Activated T-helper 1 cell treated with anti-CD3 and anti-CD28 coated beads, Interleukin-12 subunit alpha, Interleukin-12 subunit beta, Interleukin-2, Interleukin-4 antibody, amounts not matched to agents 30 ng/mL and 10 ng/mL and 1 ng/mL, durations not matched to agents 14 hours and 24 hours and 36 hours (primary cell): Measurements from ENCODE around the gene CNTNAP1. TPM values are rescaled to one million over a fixed set of nuclear protein-coding genes. Genes with fewer than 3 reads are reported as not detected.

Experiments used
- DNase-seq: peaks from one replicate; pipeline ENCODE4 v3.0.0; 2021; ENCODE audit warnings: low spot score
- H3K27ac Mint-ChIP-seq: one replicate; pipeline ENCODE4 v1.8.0; 2021; ENCODE audit warnings: mild to moderate bottlenecking, mixed read lengths
- H3K27me3 Mint-ChIP-seq: one replicate; pipeline ENCODE4 v1.8.0; 2022; ENCODE audit warnings: mild to moderate bottlenecking, moderate library complexity, mixed read lengths; ENCODE audit not compliant: insufficient read depth
- H3K36me3 Mint-ChIP-seq: one replicate; pipeline ENCODE4 v1.8.0; 2021; ENCODE audit warnings: low read depth, mixed read lengths
- H3K4me1 Mint-ChIP-seq: one replicate; pipeline ENCODE4 v1.8.0; 2021; ENCODE audit warnings: low read depth, mixed read lengths
- H3K4me3 Mint-ChIP-seq: one replicate; pipeline ENCODE4 v1.8.0; 2021; ENCODE audit warnings: mild to moderate bottlenecking, moderate library complexity, mixed read lengths
- H3K9me3 Mint-ChIP-seq: one replicate; pipeline ENCODE4 v1.8.0; 2021; ENCODE audit warnings: mixed read lengths
- intact Hi-C: fragments of 100-400 bp; cut with micrococcal nuclease; formaldehyde crosslinking; loops from one replicate; pipeline ENCODE4 v1.15.1; 2024
- total RNA-seq: library from RNA; stranded (reverse); gene quantifications from 2 replicates; pipeline ENCODE4 v1.2.3, GENCODE V29; 2022

CNTNAP1 gene
- total RNA-seq: 1.8 and 2.2 TPM in 2 replicates

DNA sequence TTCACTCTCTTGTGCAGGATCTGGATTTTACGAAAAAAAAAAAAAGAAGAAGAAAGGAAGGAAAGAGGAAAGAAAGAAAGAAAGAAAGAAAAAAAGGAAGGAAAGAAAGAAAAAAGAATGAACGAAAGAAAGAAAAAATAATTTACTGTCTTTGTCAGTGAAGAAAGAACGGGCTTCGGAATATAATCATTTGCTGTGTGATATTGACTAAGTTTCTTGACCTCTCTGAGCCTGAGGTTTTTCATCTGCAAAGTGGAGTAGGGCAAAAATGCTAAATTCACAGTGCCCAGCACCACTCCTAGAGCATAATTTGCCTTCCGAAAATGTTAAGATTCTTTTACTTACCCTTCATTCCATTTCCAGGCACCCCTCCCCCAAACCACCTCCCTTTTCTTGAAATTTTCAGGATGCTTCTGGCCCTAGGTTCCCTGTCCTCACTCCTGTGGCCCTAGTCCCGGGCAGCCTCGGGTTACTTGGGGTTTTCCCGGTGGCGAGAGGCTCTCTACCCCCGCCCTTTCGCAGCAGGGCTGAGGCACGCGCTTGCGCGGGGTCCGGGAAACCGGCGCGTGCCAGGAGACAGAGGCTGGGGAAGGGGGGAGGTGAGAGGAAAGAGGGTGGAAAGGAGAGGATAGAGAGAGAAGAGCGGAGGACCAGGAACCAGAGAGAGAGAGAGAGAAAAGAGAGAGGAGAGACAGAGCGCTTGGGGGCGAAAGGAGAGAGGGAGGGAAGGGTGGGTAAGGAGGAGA lies at the start of gene CNTNAP1:
CNTNAP1 (plus strand) TSS at position 556 of the 746 bp plus-strand sequence. CDS start 299 bp downstream, outside the sequence.
- intact Hi-C loops: no loop called here
- H3K4me1 Mint-ChIP-seq: peaks cover 51% of the 10 kb centered on the region
- H3K36me3 Mint-ChIP-seq: peaks cover 3% of the 10 kb centered on the region
- peak within 1 kb of the TSS; percentile 63 for H3K27ac Mint-ChIP-seq
- H3K27me3 Mint-ChIP-seq: peaks cover 35% of the 10 kb centered on the region
- no peaks in the 10 kb centered on the region for H3K9me3 Mint-ChIP-seq
- no peak for DNase-seq
- H3K4me3 Mint-ChIP-seq: peak within 1 kb of the TSS; percentile 75

- intact Hi-C loops: no loop called here
- H3K4me3 Mint-ChIP-seq: no peak overlapping the region
- H3K4me1 Mint-ChIP-seq: no peaks in the 10 kb centered on the region
- peaks cover 5% of the 10 kb centered on the region for H3K27me3 Mint-ChIP-seq
- H3K36me3 Mint-ChIP-seq: no peaks in the 10 kb centered on the region
- H3K9me3 Mint-ChIP-seq: no peaks in the 10 kb centered on the region
- DNase-seq: no peak
- H3K27ac Mint-ChIP-seq: no peak overlapping the region
Measured at GRCh38 chr17:42632949-42633444, 49.3 kb upstream of the CNTNAP1 start.

DNA sequence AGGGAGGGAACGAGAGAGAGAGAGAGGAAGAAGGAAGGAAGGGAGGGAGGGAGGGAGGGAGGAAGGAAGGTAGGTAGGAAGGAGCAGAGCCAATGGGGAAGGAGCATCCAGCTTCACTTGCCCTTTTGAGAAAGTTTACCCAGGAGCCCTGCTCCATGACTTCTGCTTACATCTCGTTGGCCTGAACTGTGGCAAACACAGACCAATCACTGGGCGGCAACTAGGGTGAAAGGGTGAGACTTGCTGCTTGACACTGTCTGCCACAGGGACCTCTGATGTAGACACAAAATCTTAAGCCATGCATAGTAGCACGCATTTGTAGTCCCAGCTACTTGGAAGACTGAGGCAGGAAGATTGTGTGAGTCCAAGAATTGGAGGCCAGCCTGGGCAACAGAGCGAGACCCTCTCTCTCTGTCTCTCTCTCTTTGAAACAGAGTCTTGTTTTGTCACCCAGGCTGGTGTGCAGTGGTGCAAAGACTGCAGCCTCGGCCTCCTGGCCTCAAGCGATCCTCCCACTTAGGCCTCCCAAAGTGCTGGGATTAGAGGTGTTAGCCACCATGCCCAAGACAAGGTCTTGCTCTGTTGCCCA lies 42.7 kb upstream of the CNTNAP1 start:
- intact Hi-C loops: no loop called here
- no peak overlapping the region for H3K4me3 Mint-ChIP-seq
- no peaks in the 10 kb centered on the region for H3K9me3 Mint-ChIP-seq
- no peak overlapping the region for H3K27ac Mint-ChIP-seq
- no peak for DNase-seq
- no peaks in the 10 kb centered on the region for H3K4me1 Mint-ChIP-seq
- peaks cover 18% of the 10 kb centered on the region for H3K27me3 Mint-ChIP-seq
- H3K36me3 Mint-ChIP-seq: no peaks in the 10 kb centered on the region

DNA sequence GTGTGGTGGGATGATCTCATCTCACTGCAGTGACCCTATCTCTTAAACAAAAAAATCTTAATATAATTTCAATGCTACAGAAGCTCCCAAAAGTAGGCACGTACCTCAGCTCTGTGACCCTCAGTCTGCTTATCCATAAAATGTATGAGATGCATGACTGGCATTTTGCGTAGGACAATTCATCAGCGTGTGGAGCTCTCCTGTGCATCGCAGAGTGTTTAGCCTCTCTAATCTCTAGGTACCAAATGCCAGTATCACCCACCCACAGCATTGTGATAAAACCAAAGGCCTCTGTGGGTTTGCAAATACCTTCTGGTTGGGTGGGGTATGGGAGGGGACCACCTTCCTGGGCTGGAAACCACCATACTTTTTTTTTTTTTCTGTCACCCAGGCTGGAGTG lies 42.2 kb upstream of the CNTNAP1 start:
- no peaks in the 10 kb centered on the region for H3K4me1 Mint-ChIP-seq
- H3K27me3 Mint-ChIP-seq: peaks cover 18% of the 10 kb centered on the region
- H3K4me3 Mint-ChIP-seq: no peak overlapping the region
- H3K9me3 Mint-ChIP-seq: no peaks in the 10 kb centered on the region
- no peaks in the 10 kb centered on the region for H3K36me3 Mint-ChIP-seq
- H3K27ac Mint-ChIP-seq: no peak overlapping the region
- no peak for DNase-seq
- intact Hi-C loops: no loop called here

DNA sequence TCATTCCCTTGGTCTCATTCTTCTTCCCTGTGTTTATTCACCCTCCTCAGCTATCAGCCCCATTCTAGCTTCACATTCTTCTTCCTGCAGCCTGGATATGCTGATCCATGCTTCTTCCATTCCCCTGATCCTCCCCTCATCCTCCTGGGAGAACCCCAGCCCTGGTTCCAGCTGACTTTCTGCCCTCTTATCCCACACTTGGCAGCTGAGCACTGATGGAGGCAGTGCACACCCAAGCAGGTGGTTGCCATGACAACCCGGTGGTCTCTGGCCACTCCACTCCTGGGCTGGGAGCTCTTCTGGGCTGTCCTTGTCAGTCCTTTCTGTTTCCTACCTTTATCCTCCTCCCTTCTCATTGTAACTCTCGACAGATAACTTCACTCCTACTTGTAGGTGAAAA lies 40.0 kb upstream of the CNTNAP1 start:
- Mint-ChIP-seq H3K4me1 (no peaks in the 10 kb centered on the region), H3K27me3 (peaks cover 17% of the 10 kb centered on the region)

DNA sequence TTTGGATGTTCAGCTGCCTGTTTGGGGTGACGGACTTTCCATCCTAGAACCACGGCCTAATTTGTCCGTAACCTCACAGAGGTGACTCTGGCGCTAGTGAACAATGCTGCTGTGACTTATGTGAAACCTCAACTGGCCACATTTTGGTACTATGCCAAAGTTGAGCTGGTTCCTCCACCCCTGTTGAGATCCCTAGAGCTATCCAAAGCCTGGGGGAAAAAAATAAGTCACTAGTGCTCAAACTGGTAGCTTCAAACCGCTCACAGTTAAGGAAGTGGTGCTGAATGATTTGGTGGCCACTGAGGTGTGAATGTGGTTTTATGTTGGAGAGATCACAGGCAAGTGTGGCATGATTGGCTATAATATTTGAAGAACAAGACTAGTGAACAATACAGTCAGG lies 34.6 kb upstream of the CNTNAP1 start:
- H3K9me3 Mint-ChIP-seq: no peaks in the 10 kb centered on the region
- peaks cover 9% of the 10 kb centered on the region for H3K27me3 Mint-ChIP-seq
- no peaks in the 10 kb centered on the region for H3K36me3 Mint-ChIP-seq
- intact Hi-C loops: no loop called here
- no peak overlapping the region for H3K4me3 Mint-ChIP-seq
- DNase-seq: no peak
- no peak overlapping the region for H3K27ac Mint-ChIP-seq
- H3K4me1 Mint-ChIP-seq: no peaks in the 10 kb centered on the region

More for the DNA sequence above, 40.0 kb upstream of the CNTNAP1 start:
- no peak for DNase-seq
- Mint-ChIP-seq H3K27ac (no peak overlapping the region), H3K36me3 (no peaks in the 10 kb centered on the region), H3K4me3 (no peak overlapping the region), H3K9me3 (no peaks in the 10 kb centered on the region)
- intact Hi-C loops: no loop called here

- H3K9me3 Mint-ChIP-seq: no peaks in the 10 kb centered on the region
- peaks cover 19% of the 10 kb centered on the region for H3K27me3 Mint-ChIP-seq
- H3K36me3 Mint-ChIP-seq: no peaks in the 10 kb centered on the region
Measured at GRCh38 chr17:42651392-42651791, 30.9 kb upstream of the CNTNAP1 start.

GRCh38 chr17:42653179-42654124 lies 28.9 kb upstream of the CNTNAP1 start:
- DNase-seq: no peak
- Mint-ChIP-seq H3K9me3 (no peaks in the 10 kb centered on the region), H3K4me3 (no peak overlapping the region), H3K36me3 (no peaks in the 10 kb centered on the region), H3K27me3 (peaks cover 12% of the 10 kb centered on the region), H3K4me1 (peaks cover 18% of the 10 kb centered on the region), H3K27ac (no peak overlapping the region)
- intact Hi-C loops: no loop called here

More at GRCh38 chr17:42651392-42651791, 30.9 kb upstream of the CNTNAP1 start:
- Mint-ChIP-seq H3K27ac (no peak overlapping the region), H3K4me1 (peaks cover 11% of the 10 kb centered on the region), H3K4me3 (no peak overlapping the region)
- no peak for DNase-seq
- intact Hi-C loops: no loop called here

DNA sequence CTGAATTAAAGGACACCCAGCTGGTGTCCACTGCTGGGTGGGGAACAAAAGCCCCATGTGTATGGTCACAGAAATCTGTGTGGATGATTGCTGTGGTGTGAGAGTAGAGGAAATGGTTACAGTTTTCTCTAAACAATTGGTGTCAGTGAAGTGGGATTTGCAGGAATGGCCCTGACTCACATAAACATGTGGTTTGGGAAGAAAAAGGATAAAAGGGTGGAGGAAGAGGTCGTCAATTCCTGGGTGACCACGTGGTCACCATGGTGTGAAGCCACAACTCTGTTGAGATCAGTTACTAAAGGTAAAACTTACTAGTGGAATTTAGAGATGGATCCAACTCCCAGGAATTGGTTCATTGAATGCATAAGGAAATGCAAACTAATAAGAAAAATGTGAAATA lies 26.8 kb upstream of the CNTNAP1 start:
- Mint-ChIP-seq H3K27ac (no peak overlapping the region), H3K9me3 (no peaks in the 10 kb centered on the region), H3K36me3 (no peaks in the 10 kb centered on the region), H3K4me1 (peaks cover 24% of the 10 kb centered on the region), H3K27me3 (peaks cover 13% of the 10 kb centered on the region), H3K4me3 (no peak overlapping the region)
- intact Hi-C loops: no loop called here
- no peak for DNase-seq

DNA sequence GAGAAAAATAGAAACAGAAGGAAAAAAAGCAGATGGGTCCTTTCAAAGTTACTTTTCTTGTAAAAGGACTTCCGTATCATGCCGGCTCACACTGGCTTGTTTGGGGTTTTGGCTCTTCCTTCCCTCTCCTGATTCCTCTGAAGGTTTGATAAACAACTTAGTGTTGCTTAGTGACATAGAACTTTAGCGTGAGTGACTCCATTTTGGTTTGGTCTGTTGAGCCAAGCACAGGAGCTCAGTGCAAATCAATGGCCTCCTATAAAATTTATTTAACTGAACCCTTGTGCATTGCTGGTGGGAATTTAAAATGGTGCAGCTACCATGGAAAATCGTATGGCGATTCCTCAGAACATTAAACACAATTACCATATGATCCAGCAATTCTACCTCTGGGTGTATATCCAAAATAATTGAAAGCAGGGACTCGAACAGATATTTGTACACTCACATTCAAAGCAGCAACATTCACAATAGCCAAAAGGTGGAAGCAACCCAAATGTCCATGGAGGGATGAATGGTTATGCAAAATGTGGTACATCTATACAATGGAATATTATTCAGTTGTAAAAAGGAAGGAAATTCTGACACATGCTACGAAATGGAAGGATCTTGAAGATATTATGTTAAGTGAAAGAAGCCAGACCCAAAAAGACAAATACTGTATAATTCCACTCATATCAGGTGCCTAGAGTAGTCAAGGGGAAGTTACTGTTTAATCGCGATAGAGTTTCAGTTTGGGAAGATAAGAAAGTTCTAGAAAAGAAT lies 24.3 kb upstream of the CNTNAP1 start:
- intact Hi-C loops: loop anchor here (2.0 kb wide), 1 partner anchor 21 kb away; no protein-coding TSS in a partner anchor
- peaks cover 13% of the 10 kb centered on the region for H3K27me3 Mint-ChIP-seq
- peaks cover 26% of the 10 kb centered on the region for H3K4me1 Mint-ChIP-seq
- DNase-seq: no peak
- H3K9me3 Mint-ChIP-seq: no peaks in the 10 kb centered on the region
- H3K36me3 Mint-ChIP-seq: peaks cover 3% of the 10 kb centered on the region
- H3K4me3 Mint-ChIP-seq: peak overlapping the region; percentile 86
- H3K27ac Mint-ChIP-seq: no peak overlapping the region

DNA sequence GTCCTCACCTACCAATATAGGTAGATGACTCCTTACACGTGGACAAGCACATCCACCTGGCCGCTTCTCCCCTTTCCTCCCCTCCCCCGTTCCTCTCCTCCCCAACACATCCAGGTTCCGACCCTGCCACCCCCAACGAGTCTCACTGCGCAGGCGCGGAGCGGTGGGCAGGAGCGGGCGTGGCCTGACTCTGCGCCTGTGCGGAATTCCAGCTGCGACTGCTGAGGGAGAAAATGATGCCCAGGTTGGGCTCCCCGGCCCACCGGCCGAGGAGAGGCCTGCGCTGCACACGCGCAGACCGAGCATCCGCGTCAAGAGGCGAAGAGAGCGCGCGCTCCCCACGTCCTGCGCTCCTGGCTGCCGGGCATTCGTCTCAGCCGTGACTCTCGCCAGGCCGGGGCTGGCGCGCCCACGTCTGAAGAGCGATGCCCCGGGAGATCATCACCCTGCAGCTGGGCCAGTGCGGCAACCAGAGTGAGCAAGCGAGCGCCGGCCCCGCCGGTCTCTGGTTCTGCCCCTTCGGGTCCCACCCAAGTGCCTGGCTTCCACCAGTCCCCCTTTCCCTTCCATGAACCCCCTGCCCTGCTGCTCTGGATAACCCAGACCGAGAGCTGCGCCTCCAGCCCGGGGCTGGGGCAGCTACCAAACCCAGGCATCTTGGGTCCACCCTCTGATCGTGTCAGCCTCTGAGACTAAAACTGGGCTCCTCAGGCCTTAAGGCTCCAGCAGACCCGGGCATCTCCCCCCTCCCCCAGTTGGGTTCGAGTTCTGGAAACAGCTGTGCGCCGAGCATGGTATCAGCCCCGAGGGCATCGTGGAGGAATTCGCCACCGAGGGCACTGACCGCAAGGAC lies 23.0 kb upstream of the CNTNAP1 start, which contains the start of gene TUBG2:
TUBG2 (plus strand) TSS at position 206 of the 853 bp plus-strand sequence; CDS start at position 426, 220 bp downstream.
- intact Hi-C loops: loop anchor here (1.0 to 2.0 kb wide), 2 partner anchors 19 to 50 kb away; partner anchors contain the start of genes RETREG3 and TUBG1
- peaks cover 3% of the 10 kb centered on the region for H3K36me3 Mint-ChIP-seq
- peaks cover 26% of the 10 kb centered on the region for H3K4me1 Mint-ChIP-seq
- H3K4me3 Mint-ChIP-seq: peak within 1 kb of the TSS; percentile 86
- peak; percentile 70 for DNase-seq
- peak within 1 kb of the TSS; percentile 55 for H3K27ac Mint-ChIP-seq
- H3K27me3 Mint-ChIP-seq: peaks cover 8% of the 10 kb centered on the region
- no peaks in the 10 kb centered on the region for H3K9me3 Mint-ChIP-seq
